HepG2 (cell line): ENCODE results near the gene COPB2. TPM values are rescaled to one million over a fixed set of nuclear protein-coding genes. Genes with fewer than 3 reads are reported as not detected.

Source experiments
- ARID3A ChIP-seq: IDR thresholded peaks from 2 replicates; pipeline ENCODE4 v1.6.1; 2012; ENCODE audit warnings: low read depth, low read length, improper control_type of control experiment
- BHLHE40 ChIP-seq: IDR thresholded peaks from 2 replicates; pipeline ENCODE4 v1.6.1; 2011; ENCODE audit warnings: low read length, improper control_type of control experiment
- CBX2 ChIP-seq, 2 experiments: fragments of 200-600 bp in 1 of 2; sonication (generic); formaldehyde crosslinking in 1 of 2; IDR thresholded peaks; 2 replicates each; pipeline versions ENCODE4 v1.7.0 to v1.8.1; 2018 to 2022; ENCODE audit warnings: low read depth in 2 of 2, low read length in 1 of 2, mild to moderate bottlenecking in 1 of 2, missing genetic modification reagents in 1 of 2
- CEBPG ChIP-seq: IDR thresholded peaks from 2 replicates; pipeline ENCODE4 v1.6.1; 2016
- DNMT3B ChIP-seq: conservative IDR thresholded peaks from 2 replicates; pipeline ENCODE4 v1.6.1; 2016; ENCODE audit warnings: missing biosample characterization, control low read depth
- GPBP1L1 ChIP-seq: sonication (generic); formaldehyde crosslinking; IDR thresholded peaks from 2 replicates; pipeline ENCODE4 v1.5.0; 2020; ENCODE audit warnings: mild to moderate bottlenecking, missing genetic modification reagents
- IKZF4 ChIP-seq: sonication (generic); formaldehyde crosslinking; IDR thresholded peaks from 2 replicates; pipeline ENCODE4 v1.5.1; 2020; ENCODE audit warnings: borderline replicate concordance, mild to moderate bottlenecking, low read depth, missing genetic modification reagents; ENCODE audit errors: not compliant biosample characterization
- ISL2 ChIP-seq: sonication (generic); formaldehyde crosslinking; IDR thresholded peaks from 2 replicates; pipeline ENCODE4 v1.5.0; 2020; ENCODE audit warnings: missing genetic modification reagents
- MIER2 ChIP-seq: IDR thresholded peaks from 2 replicates; pipeline ENCODE4 v1.6.1; 2016; ENCODE audit warnings: missing biosample characterization, missing genetic modification reagents
- NFRKB ChIP-seq: fragments of 450-650 bp; IDR thresholded peaks from 2 replicates; pipeline ENCODE4 v1.6.1; 2017
- NR2F6 ChIP-seq, 2 experiments: IDR thresholded peaks; 2 replicates each; pipeline ENCODE4 v1.6.1; 2016; ENCODE audit warnings: antibody characterized with exemption in 1 of 2, mild to moderate bottlenecking in 1 of 2
- RNF219 ChIP-seq: sonication (generic); formaldehyde crosslinking; IDR thresholded peaks from 2 replicates; pipeline ENCODE4 v1.5.0; 2020; ENCODE audit warnings: mild to moderate bottlenecking, missing genetic modification reagents
- TAF1 ChIP-seq: sonication (generic); formaldehyde crosslinking; IDR thresholded peaks from 2 replicates; pipeline ENCODE4 v1.4.0; 2020; ENCODE audit warnings: missing genetic modification reagents
- TARDBP ChIP-seq: sonication (generic); formaldehyde crosslinking; IDR thresholded peaks from 2 replicates; pipeline ENCODE4 v1.8.0; 2022; ENCODE audit warnings: mild to moderate bottlenecking, missing genetic modification reagents
- YEATS2 ChIP-seq: sonication (generic); formaldehyde crosslinking; IDR thresholded peaks from 2 replicates; pipeline ENCODE4 v1.4.0; 2020; ENCODE audit warnings: missing genetic modification reagents, borderline replicate concordance
- ZNF260 ChIP-seq: sonication (generic); formaldehyde crosslinking; IDR thresholded peaks from 2 replicates; pipeline ENCODE4 v1.4.0; 2020; ENCODE audit warnings: missing genetic modification reagents, low read depth, mild to moderate bottlenecking, borderline replicate concordance
- ZNF382 ChIP-seq: sonication (generic); formaldehyde crosslinking; IDR thresholded peaks from 2 replicates; pipeline ENCODE4 v1.5.0; 2020; ENCODE audit warnings: missing genetic modification reagents, mild to moderate bottlenecking, borderline replicate concordance
- ZNF556 ChIP-seq: sonication (generic); formaldehyde crosslinking; IDR thresholded peaks from 2 replicates; pipeline ENCODE4 v1.4.0; 2020; ENCODE audit warnings: mild to moderate bottlenecking, missing genetic modification reagents, borderline replicate concordance
- ZNF710 ChIP-seq: sonication (generic); formaldehyde crosslinking; IDR thresholded peaks from 2 replicates; pipeline ENCODE4 v1.5.0; 2020; ENCODE audit warnings: mild to moderate bottlenecking, missing genetic modification reagents, borderline replicate concordance
- polyA plus RNA-seq, 8 experiments: library from polyadenylated mRNA; depleted of rRNA in 3 of 8; stranded (reverse) in 7 of 8; unstranded in 1 of 8; fragments of >200 nt; fragmentation: Illumina TruSeq in 4 of 8; extraction: Trizol in 4 of 8; gene quantifications; 2 replicates each; pipeline versions ENCODE4 v1.2.1 to v1.2.3, GENCODE V29; 2011 to 2016; ENCODE audit warnings: low read depth in 4 of 8, missing spikeins in 1 of 8, mixed read lengths in 1 of 8; ENCODE audit not compliant: insufficient read depth in 1 of 8
- total RNA-seq, 5 experiments: library from RNA; depleted of rRNA; stranded (reverse); fragments of >200 nt; fragmentation: Illumina TruSeq; extraction: Trizol; gene quantifications; 2 replicates each; pipeline ENCODE4 v1.2.3, GENCODE V29; 2016; ENCODE audit warnings: low read depth in 1 of 5

The COPB2 gene
- total and polyA plus RNA-seq, 2 of the 13 experiments (the other 11 are each of a cell fraction or from before 2014, with no cell fraction given): 83.3 to 217 TPM

GRCh38 chr3:139389552-139390368 lies at the start of gene COPB2 (continued):
- peak; percentile 65 for TF ChIP-seq ARID3A
- no peak for TF ChIP-seq BHLHE40
- TF ChIP-seq TAF1: peak; percentile 89
- peak; percentile 46 for TF ChIP-seq ISL2 (CRISPR knock-in tag)
- TF ChIP-seq ZNF710 (CRISPR knock-in tag): peak; percentile 56; the same call in 1 of the 2 replicates
- peak; percentile 92 for TF ChIP-seq YEATS2 (CRISPR knock-in tag)
- no peak for TF ChIP-seq IKZF4 (CRISPR knock-in tag)
- TF ChIP-seq ZNF382 (CRISPR knock-in tag): no peak
- TF ChIP-seq CBX2 (IDR thresholded peaks at IDR 0.05; ENCODE audit: low read depth, low read length): no peak
- no peak for TF ChIP-seq CBX2 (CRISPR knock-in tag; IDR thresholded peaks at IDR 0.05; ENCODE audit: low read depth)
- TF ChIP-seq RNF219 (CRISPR knock-in tag): no peak
- no peak for TF ChIP-seq ZNF260
- no peak for TF ChIP-seq ZNF556
- no peak for TF ChIP-seq NFRKB
- no peak for TF ChIP-seq GPBP1L1 (CRISPR knock-in tag)
- no peak; the same call in 1 of the 2 replicates for TF ChIP-seq DNMT3B (CRISPR knock-in tag)
- TF ChIP-seq CEBPG (CRISPR knock-in tag): no peak
- TF ChIP-seq MIER2 (CRISPR knock-in tag): no peak; the same call in 1 of the 2 replicates
- no peak for TF ChIP-seq NR2F6 (IDR thresholded peaks at IDR 0.05)
- TF ChIP-seq NR2F6 (CRISPR knock-in tag; IDR thresholded peaks at IDR 0.05): no peak
- peak; percentile 7; the same call in 1 of the 2 replicates for TF ChIP-seq TARDBP (CRISPR knock-in tag)
